ENCODE data around the gene DDX41. TPM values are rescaled to one million over a fixed set of nuclear protein-coding genes. Genes with fewer than 3 reads are reported as not detected.
"Not testable (repeated sequence)": the region's sequence is repeated elsewhere in the genome, so short reads cannot be mapped to it uniquely, and the experiment has no call there.

The DDX41 gene
- total RNA-seq (2014; rRNA removed; shearing (Covaris generic)), result 68.7 and 91.5 TPM in 2 replicates

DNA sequence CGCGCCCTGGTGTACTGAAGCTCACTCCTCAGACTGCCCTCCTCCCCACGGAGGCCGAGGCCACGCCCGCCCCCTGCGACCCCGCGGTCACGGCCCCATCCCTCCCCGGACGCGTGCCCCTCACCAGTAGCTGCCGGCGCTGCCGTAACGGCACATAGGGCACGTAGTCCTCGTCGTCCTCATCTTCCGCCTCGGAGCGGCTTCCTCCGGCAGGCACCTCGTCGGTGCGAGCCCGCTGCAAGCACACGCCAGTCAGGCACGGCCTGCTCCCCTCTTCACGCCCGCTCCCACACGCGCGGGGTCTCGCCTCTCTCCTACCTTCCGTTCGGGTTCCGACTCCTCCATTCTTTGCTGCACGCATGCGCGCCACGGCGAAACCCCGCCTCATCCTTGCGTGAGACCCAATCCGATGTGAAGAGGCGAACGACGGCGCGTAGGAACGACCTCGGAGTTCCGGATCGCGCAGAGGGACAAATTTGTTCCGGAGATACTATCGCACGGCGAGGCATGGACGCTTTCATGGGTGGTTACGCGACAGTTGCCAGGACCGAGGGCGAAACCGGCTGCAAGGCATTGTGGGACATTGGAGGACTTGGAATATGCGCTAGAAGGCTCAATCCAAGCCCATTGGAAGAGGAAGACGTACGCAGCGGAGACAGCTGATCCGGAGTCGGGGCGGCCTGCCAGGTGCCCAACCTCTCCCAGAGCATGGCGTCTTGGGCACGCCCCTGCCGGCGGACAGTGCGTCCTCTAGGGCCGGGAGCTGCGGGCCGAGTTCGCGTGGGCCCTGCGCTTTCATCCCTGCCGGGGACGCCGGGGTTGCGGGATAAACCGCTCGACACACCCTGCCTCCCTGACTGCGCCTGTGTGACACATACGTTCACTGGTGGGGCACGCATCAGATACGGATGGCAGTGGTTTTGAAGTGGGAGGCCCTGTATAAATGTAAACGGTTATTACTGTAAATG is at the start of gene DDX41:
TSS of gene DDX41 (minus strand) at position 361 of the 968 bp plus-strand sequence. CDS start at position 345, 16 bp downstream.
- peak; percentile 99 for DNase-seq (ENCODE audit: low read depth)

DNA sequence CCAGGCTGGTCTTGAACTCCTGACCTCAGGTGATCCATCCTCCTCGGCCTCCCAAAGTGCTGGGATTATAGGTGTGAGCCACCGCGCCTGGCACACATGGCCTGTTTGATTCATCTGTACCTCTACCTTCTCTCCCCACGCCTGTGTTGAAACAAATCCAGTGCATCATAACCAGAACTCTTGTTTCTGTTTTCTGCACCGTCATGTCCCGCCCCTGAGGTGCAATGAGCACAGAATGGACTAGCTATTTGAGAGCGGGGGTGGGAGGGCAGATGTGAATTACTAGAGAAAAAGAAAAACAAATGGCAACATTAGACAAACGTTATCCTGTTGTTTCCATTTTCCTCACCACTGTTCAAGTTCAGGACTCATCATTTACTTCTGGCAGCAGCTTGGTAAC is 48.3 kb upstream of the DDX41 start:
- DNase-seq (ENCODE audit: low read depth), result no peak

GRCh38 chr5:177559446-177559941 is 42.7 kb upstream of the DDX41 start:
- not testable (repeated sequence) for DNase-seq (ENCODE audit: low read depth)

DNA sequence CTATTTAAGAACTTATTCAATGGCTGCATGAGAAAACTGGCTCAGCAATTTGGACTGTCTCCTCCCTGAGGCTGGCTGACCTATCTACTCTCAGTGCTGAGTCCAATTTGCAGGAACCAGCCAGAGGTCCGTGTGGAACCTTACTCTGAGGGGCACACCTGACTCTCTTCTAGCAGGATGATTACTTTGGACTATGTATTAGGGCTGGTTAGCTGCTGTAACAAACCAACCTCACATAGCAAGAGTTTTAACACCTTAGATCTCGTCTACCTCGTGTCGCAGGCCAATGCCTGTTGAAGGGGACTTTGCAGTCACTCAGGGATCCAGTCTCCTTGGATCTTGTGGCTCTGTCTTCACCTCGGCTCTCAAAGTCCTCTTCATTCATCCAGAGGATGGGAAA is 41.0 kb upstream of the DDX41 start:
- DNase-seq (ENCODE audit: low read depth), result no peak

DNA sequence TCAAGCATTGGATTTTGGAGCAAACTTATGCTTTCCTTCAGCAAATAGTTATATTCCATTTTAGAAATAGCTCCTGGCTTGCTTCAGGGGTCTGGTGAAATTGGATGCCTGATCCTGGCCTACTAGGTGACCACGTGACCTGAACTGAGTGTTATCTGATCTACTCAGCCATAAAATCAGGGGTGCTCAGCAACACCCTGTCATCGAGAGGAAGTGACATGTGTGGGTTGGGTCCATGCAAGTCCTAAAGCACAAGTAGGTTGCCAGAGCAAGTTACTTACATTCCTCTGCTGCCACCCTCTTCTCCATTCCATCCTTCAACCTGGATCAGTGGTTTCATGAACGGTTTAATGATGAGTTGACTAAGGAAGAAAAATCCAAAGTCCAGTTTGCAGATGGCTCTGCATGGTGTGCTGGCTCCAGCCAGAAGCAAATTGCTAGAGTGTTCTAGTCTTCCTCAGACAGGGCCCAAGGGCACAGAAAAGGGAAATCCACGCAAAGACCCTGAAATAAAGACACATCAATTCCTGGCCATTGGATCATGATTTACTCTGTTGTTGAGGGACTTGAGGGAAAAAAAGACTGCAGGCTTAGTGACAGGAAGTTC is 40.4 kb upstream of the DDX41 start:
- DNase-seq (ENCODE audit: low read depth), result peak; percentile 53

DNA sequence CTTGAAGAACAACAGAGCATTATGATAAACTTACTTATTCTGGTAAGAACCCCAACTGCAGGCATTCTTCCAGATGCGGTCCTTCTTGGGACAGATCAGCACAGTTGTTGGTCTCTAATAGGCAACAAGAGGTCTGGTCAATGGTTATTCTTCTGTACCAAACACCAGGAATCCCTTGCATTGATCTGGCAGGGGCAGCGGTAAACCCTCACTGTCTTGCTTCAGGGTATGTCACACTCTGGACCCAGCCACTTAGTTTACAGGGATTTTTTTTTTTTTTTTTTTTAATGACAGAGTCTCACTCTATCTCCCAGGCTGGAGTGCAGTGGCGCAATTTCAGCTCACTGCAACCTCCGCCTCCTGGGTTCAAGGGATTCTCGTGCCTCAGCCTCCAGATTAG is 38.9 kb upstream of the DDX41 start:
- no peak for DNase-seq (ENCODE audit: low read depth)

DNA sequence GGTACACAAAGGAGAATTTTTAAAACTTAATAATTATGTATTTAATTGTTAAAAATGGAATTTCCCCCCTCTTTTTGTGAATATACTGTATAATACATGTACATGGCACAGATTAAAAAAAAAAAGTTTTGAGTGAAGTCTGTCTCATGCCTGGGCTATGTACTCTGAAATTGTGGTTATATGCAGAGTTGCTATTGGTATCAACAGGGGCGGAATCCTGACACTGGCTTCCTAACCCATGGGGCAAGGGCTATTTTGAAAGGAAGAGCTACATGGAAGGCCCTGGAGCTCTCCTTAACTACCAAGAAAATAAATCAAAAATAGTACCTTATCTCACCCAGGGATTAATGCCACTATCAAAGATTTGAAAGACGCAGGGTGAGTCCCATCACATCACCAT is 38.5 kb upstream of the DDX41 start:
- DNase-seq (ENCODE audit: low read depth), result no peak

DNA sequence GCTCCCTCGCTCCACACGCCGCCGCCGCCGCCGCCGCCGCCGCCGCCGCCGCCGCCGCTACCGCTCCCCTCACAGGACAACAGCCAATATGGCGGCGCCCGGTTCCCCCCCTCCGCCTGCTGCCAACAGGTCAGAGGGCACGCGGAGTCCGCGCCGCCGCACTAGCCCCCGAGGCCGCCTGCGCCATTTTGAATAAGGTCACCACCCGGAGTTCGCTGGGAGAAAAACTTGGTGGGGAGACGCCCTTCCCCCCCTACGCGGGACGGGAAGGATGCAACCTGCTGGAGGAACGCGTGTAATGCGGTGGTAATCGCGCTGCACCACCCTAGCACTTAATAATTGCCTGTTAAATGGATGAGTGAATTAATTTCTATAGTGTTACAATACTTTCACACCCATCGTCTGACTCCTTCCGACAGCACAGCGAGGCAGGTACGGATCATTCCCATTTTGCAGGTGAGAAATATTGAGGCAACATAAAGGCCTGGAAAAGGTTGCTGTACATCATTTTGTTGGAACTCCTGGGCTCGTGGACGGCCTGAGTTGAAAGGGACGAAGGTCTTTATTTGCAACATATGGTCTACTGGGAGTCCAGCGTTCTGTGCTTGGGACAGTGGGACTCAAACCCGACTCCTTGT is 37.8 kb upstream of the DDX41 start, which contains the start of gene FAM193B:
TSS of gene FAM193B (minus strand) at position 90 of the 638 bp plus-strand sequence. CDS start 105 bp downstream, outside the sequence.
- DNase-seq (ENCODE audit: low read depth), result peak; percentile 95

DNA sequence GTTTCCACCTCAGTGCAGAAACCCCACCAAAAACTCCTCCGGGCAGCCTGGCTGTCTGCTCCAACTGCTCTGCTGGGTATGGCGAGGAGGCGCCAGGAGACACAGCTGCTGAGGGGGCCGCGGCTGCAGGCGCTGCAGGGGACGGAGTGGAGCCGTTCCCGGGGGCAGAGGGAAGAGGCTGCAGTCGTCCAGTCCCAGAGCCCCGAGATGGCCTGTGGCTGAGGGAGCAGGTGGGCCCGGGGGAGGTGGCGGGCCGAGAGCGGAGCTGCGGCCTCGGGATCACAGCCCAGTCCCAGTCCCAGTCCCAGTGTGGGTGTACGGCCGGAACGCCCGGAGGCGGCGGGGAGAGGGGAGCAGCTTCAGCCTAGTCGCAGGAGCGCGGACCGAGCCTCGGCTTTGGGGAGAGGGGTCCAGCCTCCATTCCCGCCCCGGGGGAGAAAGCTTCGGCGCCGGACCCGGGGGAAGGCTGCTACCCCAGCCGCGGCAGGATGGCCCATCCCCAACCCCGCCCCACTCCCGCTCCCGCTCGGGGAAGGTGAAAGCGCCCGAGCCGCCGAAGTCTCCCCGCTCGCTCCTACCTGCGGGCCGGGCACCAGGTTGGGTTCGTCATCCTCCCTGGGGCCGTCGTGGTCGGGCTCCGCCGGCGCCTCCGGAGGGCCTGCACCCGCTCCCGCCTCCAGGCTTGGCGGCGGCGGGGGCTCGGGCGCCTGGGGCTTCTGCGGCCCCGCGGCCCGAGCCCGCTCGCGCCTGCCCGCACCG is 37.1 kb upstream of the DDX41 start:
- peak; percentile 36 for DNase-seq (ENCODE audit: low read depth)

DNA sequence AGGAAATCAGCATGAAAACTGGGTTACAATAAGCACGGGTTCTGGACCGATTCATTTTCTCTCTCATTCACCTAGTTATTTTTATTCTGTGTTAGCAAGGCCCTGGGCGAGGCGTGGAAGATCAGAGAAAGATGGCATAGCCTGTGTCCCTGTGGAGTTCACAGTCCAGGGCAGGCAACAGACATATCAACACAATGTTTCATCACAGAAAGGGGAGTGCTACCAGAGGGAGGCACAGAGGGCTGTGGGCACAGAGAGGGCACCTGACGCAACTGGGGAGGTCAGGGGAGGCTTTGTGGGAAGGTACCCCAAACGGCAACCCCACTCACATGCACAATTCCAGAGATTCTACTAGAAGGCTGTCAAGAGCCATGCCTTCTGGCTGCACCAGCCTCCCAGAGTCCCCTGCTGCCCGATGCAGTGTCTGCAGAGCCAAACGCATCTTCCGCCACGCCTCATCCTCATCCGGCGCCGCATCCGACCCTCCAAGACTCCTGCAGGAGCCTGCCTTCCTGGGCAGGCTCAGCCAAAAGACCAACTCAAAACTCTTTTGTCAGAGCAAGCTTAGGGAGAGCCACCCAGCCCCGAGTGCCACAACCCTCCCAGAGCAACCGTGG is 36.2 kb upstream of the DDX41 start:
- no peak for DNase-seq (ENCODE audit: low read depth)

DNA sequence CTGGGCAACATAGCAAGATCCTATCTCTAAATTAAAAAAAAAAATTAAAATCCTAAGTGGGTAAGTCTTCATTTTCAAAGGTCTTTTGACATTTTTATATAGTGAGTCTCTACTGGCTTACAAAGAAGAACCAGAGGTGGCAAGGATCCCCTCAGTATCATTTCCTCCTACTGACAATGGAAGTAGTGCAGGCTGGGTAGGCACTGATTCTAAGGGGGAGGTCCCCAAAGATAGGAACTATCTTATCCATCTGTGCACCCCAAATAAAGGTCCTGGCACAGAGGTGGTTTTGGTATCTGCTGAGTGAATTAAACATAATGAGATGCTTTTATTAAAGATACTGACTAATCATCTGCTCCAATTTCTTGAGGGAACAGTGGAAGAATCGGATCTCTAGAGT is 33.4 kb upstream of the DDX41 start:
- DNase-seq (ENCODE audit: low read depth), result no peak

DNA sequence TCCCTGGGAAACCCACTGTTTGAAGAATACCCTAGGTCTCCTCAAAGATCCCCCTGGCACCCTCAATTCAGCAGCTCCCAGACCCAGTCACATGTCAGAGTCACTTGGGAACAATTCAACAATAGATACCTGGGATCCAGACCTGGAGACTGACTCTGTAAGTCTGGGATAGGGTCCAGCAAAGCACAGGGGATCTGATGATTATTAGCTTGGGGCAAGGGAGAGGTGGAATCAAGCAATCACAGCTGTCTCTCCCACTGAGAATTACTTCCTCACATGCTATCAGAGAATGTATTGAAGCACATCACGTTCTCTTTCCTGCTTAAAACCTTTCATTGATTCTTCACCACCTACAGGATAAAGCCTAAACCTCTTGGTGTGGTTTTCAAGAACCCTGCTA is 31.7 kb upstream of the DDX41 start:
- DNase-seq (ENCODE audit: low read depth), result no peak

DNA sequence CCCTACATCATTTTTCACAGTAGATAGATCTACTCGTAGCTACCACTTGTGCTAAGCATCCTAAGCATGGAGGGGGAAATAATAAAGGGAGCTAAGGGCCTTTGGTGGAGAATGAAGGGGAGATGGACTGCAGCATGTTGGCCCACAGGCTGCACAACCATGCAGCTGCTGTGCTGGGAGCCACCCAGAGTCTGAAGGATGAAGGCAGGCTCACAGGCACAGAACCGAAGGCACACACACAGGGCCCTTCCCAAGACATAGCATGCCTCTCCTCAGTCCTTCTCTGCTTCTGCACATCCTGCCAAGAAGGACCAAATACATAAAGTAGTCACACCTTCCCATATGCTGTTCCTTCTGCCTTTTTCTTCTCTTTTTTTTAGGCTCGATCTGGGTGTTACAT is 31.0 kb upstream of the DDX41 start:
- no peak for DNase-seq (ENCODE audit: low read depth)

- peak; percentile 95 for DNase-seq (ENCODE audit: low read depth)
Measured at GRCh38 chr5:177546258-177546741, 29.5 kb upstream of the DDX41 start.

DNA sequence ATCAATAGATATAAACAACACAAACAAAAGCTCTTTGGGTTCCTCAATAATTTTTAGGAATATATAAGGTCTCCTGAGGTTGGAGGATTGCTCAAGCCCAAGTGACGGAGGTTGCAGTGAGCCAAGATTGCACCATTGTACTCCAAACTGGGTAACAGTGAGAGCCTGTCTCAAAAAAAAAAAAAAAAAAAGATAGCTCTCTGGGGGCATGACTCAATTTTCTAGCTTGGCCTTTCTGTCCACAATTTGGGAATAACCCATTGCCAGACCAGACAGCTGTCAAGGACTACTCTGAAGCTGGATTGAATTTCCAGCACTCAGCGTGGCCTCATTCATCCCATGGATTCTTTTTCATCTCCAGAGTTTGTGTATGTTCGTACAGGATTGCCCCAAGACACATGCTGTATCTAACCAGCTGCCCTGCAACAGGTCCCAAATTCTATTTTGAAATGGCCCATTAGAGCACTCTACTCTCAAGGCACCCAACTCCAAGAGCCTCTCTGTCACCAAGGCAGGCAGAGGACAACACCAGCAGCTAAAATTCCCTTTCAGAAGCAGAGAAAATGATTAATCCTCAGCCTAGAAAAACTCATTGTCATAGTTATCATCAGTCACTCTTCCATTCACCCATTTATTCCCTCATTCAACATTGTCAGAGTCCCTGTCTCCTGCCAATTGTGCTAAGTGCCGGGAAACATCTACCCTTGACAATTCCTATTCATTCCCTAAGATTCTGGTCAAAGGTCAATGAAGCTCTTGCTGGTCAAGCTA is 28.9 kb upstream of the DDX41 start:
- DNase-seq (ENCODE audit: low read depth), result peak; percentile 63

- no peak for DNase-seq (ENCODE audit: low read depth)
Measured at GRCh38 chr5:177542816-177543465, 26.2 kb upstream of the DDX41 start.

GRCh38 chr5:177540438-177540837 is 23.7 kb upstream of the DDX41 start:
- no peak for DNase-seq (ENCODE audit: low read depth)

DNA sequence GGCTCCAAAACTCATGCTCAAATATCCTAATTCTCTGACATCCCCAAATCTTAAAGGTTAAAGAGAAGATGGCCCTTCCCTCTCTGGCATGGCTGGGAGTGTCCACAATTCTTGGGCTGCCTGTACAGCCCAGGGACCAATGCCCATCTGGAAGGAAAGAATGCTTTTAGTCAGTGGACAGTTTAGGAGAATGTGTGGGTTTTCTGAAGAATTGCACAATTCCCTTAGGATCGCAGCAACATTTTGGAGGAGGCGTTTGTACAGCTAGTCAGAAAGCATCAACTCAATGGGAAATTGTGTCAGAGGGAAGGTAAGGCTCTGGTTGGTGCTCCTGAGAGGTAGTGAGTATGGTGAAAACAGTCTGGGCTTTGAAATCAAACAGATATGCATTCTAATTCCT is 22.6 kb upstream of the DDX41 start:
- DNase-seq (ENCODE audit: low read depth), result no peak

GRCh38 chr5:177538876-177539275 is 22.1 kb upstream of the DDX41 start:
- no peak for DNase-seq (ENCODE audit: low read depth)
